ENCODE measurements around the gene OSM.
A peak's percentile ranks its signal among the peaks of the same experiment; 100 is the strongest.
"Not testable (repeated sequence)": the region's sequence is repeated elsewhere in the genome, so short reads cannot be mapped to it uniquely, and the experiment has no call there.

The OSM gene

GRCh38 chr22:30244641-30245040, 22.0 kb downstream of the OSM start:
- DNase-seq (ENCODE audit: low read depth): no peak

GRCh38 chr22:30244066-30244465, 22.6 kb downstream of the OSM start:
- DNase-seq (ENCODE audit: low read depth): no peak

- no peak for DNase-seq (ENCODE audit: low read depth)
Measured at GRCh38 chr22:30243661-30244060, 23.0 kb downstream of the OSM start.

GRCh38 chr22:30241576-30242371, 24.9 kb downstream of the OSM start:
- no peak for DNase-seq (ENCODE audit: low read depth)

GRCh38 chr22:30240541-30241417, 25.9 kb downstream of the OSM start:
- no peak for DNase-seq (ENCODE audit: low read depth)

GRCh38 chr22:30239488-30240405, 26.9 kb downstream of the OSM start:
- no peak for DNase-seq (ENCODE audit: low read depth)

GRCh38 chr22:30238661-30239487, 27.8 kb downstream of the OSM start:
- DNase-seq (ENCODE audit: low read depth): no peak

GRCh38 chr22:30238136-30238535, 28.5 kb downstream of the OSM start:
- no peak for DNase-seq (ENCODE audit: low read depth)

GRCh38 chr22:30236875-30237274, 29.8 kb downstream of the OSM start:
- no peak for DNase-seq (ENCODE audit: low read depth)

GRCh38 chr22:30235687-30236170, 30.9 kb downstream of the OSM start:
- no peak for DNase-seq (ENCODE audit: low read depth)

GRCh38 chr22:30234786-30235470, 31.7 kb downstream of the OSM start:
- peak; percentile 54 for DNase-seq (ENCODE audit: low read depth)

- not testable (repeated sequence) for DNase-seq (ENCODE audit: low read depth)
Measured at GRCh38 chr22:30234325-30234724, 32.3 kb downstream of the OSM start.

- no peak for DNase-seq (ENCODE audit: low read depth)
Measured at GRCh38 chr22:30233582-30233981, 33.1 kb downstream of the OSM start.

GRCh38 chr22:30232716-30233218, 33.9 kb downstream of the OSM start:
- no peak for DNase-seq (ENCODE audit: low read depth)

GRCh38 chr22:30230787-30231461, 35.7 kb downstream of the OSM start:
- DNase-seq (ENCODE audit: low read depth): no peak

- no peak for DNase-seq (ENCODE audit: low read depth)
Measured at GRCh38 chr22:30230330-30230729, 36.3 kb downstream of the OSM start.

- DNase-seq (ENCODE audit: low read depth): no peak
Measured at GRCh38 chr22:30228509-30229359, 37.9 kb downstream of the OSM start.

- DNase-seq (ENCODE audit: low read depth): no peak
Measured at GRCh38 chr22:30227438-30228228, 39.0 kb downstream of the OSM start.

Measured in GM04503 (cell line).